SK-N-SH (cell line): ENCODE data around the gene CAVIN4.

Experiments used
- CTCF ChIP-seq: fragments of 200-600 bp; sonication (generic); IDR thresholded peaks from 2 replicates; pipeline ENCODE4 v1.6.1; 2017; ENCODE audit warnings: antibody characterized with exemption, mild to moderate bottlenecking, moderate library complexity
- ELF1 ChIP-seq: IDR thresholded peaks from 2 replicates; pipeline ENCODE4 v1.4.0; 2012
- EZH2phosphoT487 ChIP-seq: fragments of 200-600 bp; sonication (generic); IDR thresholded peaks from 2 replicates; pipeline ENCODE4 v1.6.1; 2017; ENCODE audit warnings: low read depth, mixed run types, mild to moderate bottlenecking, antibody characterized with exemption, moderate library complexity, borderline replicate concordance
- MAX ChIP-seq: IDR thresholded peaks from 2 replicates; pipeline ENCODE4 v1.4.0; 2012; ENCODE audit warnings: low read depth
- MEF2A ChIP-seq: IDR thresholded peaks from 2 replicates; pipeline ENCODE4 v1.4.0; 2012; ENCODE audit warnings: low read depth, borderline replicate concordance
- RAD21 ChIP-seq: IDR thresholded peaks from 2 replicates; pipeline ENCODE4 v1.6.1; 2012; ENCODE audit warnings: mild to moderate bottlenecking, low read length
- REST ChIP-seq: IDR thresholded peaks from 2 replicates; pipeline ENCODE4 v1.6.1; 2012; ENCODE audit warnings: mild to moderate bottlenecking, low read depth, low read length, moderate library complexity
- RXRA ChIP-seq: IDR thresholded peaks from 2 replicates; pipeline ENCODE4 v1.4.0; 2012; ENCODE audit warnings: low read depth, mild to moderate bottlenecking, borderline replicate concordance
- SIN3A ChIP-seq: IDR thresholded peaks from 2 replicates; pipeline ENCODE4 v1.6.1; 2012; ENCODE audit warnings: low read depth, mild to moderate bottlenecking, low read length, moderate library complexity, borderline replicate concordance
- TAF1 ChIP-seq: IDR thresholded peaks from 2 replicates; pipeline ENCODE4 v1.6.1; 2012; ENCODE audit warnings: low read depth, mild to moderate bottlenecking, low read length, moderate library complexity, borderline replicate concordance
- USF1 ChIP-seq: IDR thresholded peaks from 2 replicates; pipeline ENCODE4 v1.4.0; 2012; ENCODE audit warnings: low read depth, borderline replicate concordance
- USF2 ChIP-seq: fragments of 150-350 bp; IDR thresholded peaks from 2 replicates; pipeline ENCODE4 v1.6.1; 2017; ENCODE audit warnings: antibody characterized with exemption, low read length, low read depth, borderline replicate concordance

GRCh38 chr9:100579665-100580064, 1.8 kb downstream of the CAVIN4 start:
- TF ChIP-seq CTCF (no peak), USF1 (no peak), ELF1 (no peak), EZH2phosphoT487 (no peak), RXRA (no peak), RAD21 (no peak), USF2 (no peak), MEF2A (no peak), TAF1 (no peak), SIN3A (no peak), MAX (no peak), REST (no peak)
